Measurements from ENCODE around the gene GRIA3. TPM values are rescaled to one million over a fixed set of nuclear protein-coding genes. Genes with fewer than 3 reads are reported as not detected.

GRIA3 gene
- total and polyA plus RNA-seq, 10 of the 15 experiments (the other 5 are each of a cell fraction or from before 2014, with no cell fraction given) = 0.45 to 4.3 (median 2.2) TPM

- TF ChIP-seq CTCF (IDR thresholded peaks at IDR 0.05 in 2 of 3, conservative IDR thresholded peaks at IDR 0.05 in 1 of 3; ENCODE audit: control insufficient read depth in 2 of 3, extremely low read depth in 1 of 3, insufficient read depth in 1 of 3, low read depth in 3 of 3, low read length in 3 of 3) = no peak
- no peak for TF ChIP-seq USF1 (IDR thresholded peaks at IDR 0.05; ENCODE audit: borderline replicate concordance, extremely low read length, insufficient read depth, low read depth, low read length)
- TF ChIP-seq ZBTB40 (IDR thresholded peaks at IDR 0.05; ENCODE audit: borderline replicate concordance) = no peak
- TF ChIP-seq CHD2 (IDR thresholded peaks at IDR 0.05; ENCODE audit: borderline replicate concordance, low read depth, low read length) = no peak
- TF ChIP-seq CBX3 (IDR thresholded peaks at IDR 0.05; ENCODE audit: borderline replicate concordance, low read depth) = no peak
- TF ChIP-seq SMAD1 (IDR thresholded peaks at IDR 0.05; ENCODE audit: low read depth, partially characterized antibody) = no peak
- TF ChIP-seq ZNF622 (IDR thresholded peaks at IDR 0.05) = no peak
These were observed 147.3 kb downstream of the GRIA3 start (continued) for GRCh38 chrX:123331349-123331748.
